GM18519 (cell line): ENCODE data around the gene FBXW11.
"Not testable (repeated sequence)": the region's sequence is repeated elsewhere in the genome, so short reads cannot be mapped to it uniquely, and the experiment has no call there.

ENCODE experiments used
- ATAC-seq: cut with Tn5 transposase; IDR thresholded peaks from one replicate; pipeline ENCODE4 v1.9.1; 2021; ENCODE audit warnings: mild to moderate bottlenecking, moderate library complexity; ENCODE audit not compliant: unreplicated experiment, low FRiP score

The FBXW11 gene

GRCh38 chr5:171986772-171987171, 19.7 kb downstream of the FBXW11 start:
- ATAC-seq: no peak

GRCh38 chr5:171984748-171985419, 21.6 kb downstream of the FBXW11 start:
- peak; percentile 50 for ATAC-seq

DNA sequence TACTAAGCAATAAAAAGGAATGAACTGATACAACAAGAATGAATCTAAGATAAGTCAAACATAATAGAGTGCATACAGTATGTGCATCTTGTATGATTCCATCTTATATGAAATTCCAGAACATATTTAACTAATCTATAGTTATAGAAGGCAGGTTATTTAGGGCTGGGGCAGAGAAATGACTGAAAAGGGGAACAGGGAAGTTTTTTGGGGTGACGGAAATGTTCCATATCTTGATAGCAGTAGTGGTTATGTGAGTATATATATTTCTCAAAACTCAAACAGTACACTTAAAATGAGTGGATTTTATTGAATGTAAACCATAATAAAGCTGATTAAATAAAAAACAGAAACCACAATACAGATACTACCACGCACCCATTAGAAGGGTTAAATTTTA, 24.6 kb downstream of the FBXW11 start:
- no peak for ATAC-seq

DNA sequence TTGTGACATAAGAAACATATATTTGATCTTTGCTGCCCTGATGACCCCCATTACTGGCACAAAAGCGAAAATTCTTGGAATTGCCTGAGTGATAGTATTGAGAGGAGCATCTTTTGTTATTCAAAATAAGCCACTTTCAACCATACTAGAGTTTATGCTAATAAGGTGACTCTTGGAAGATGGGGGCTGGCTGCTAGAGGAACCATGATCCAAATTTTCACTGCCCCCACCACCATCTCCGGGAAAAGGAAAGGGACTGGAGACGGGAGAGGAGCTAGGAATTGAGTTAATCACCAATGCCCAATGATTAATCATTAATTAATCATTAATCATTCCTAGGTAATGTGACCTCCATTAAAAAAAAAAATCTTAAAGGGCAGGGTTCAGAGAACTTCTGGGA, 25.6 kb downstream of the FBXW11 start:
- ATAC-seq: no peak

- no peak for ATAC-seq
These were observed 26.8 kb downstream of the FBXW11 start for GRCh38 chr5:171979606-171980005.

- peak; percentile 62 for ATAC-seq
These were observed 27.9 kb downstream of the FBXW11 start for GRCh38 chr5:171978519-171978918.

DNA sequence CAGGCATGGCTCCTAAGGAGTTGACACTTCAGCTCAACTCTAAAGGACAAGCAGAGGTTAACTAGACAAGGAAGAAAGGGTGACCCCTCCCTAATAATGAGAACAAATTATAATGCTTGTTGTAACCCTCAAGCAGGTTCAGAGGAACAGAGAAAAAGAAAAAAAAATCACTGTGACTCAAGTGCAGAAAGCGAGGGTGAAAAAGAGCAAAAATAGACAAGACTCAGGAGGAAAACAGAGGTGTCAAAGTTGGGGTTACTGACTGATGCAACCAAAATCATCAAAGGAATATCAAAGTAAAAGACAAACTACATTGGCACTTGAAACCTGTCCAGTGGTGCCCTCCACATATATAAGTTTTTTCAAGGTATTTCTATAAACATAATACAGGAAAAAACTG, 28.4 kb downstream of the FBXW11 start:
- no peak for ATAC-seq

DNA sequence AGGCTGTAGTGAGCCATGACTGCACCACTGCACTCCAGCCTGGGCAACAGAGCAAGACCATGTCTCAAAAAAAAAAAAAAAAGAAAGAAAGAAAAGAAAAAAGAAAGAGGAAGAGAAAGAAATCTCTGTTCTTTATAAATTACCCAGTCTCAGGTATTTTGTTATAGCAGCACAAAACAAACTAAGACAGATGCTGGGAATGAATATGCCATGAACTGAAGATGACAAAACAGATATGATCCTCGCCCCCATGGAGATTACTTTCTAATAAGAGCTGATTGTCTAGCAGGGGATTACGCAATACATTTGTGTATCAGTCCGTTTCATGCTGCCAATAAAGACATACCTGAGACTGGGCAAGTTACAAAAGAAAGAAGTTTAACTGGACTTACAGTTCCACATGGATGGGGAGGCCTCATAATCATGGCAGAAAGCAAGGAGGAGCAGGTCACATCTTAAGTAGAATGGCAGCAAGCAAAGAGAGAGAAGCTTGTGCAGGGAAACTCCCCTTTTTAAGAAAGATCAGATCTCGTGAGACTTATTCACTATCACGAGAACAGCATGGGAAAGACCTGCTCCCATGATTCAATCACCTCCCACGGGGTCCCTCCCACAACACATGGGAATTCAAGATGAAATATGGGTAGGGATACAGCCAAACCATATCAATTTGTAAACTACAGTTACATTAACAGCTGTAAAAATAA, 29.0 kb downstream of the FBXW11 start:
- ATAC-seq: not testable (repeated sequence)

- ATAC-seq: no peak
These were observed 30.4 kb downstream of the FBXW11 start for GRCh38 chr5:171975877-171976667.

GRCh38 chr5:171975262-171975876, 31.1 kb downstream of the FBXW11 start:
- no peak for ATAC-seq

- no peak for ATAC-seq
These were observed 35.6 kb downstream of the FBXW11 start for GRCh38 chr5:171970826-171971225.

GRCh38 chr5:171969288-171969880, 37.1 kb downstream of the FBXW11 start:
- ATAC-seq: no peak

- no peak for ATAC-seq
These were observed 37.9 kb downstream of the FBXW11 start for GRCh38 chr5:171968531-171968930.

GRCh38 chr5:171966964-171967363, 39.5 kb downstream of the FBXW11 start:
- no peak for ATAC-seq

- ATAC-seq: no peak
These were observed 40.2 kb downstream of the FBXW11 start for GRCh38 chr5:171966270-171966669.

DNA sequence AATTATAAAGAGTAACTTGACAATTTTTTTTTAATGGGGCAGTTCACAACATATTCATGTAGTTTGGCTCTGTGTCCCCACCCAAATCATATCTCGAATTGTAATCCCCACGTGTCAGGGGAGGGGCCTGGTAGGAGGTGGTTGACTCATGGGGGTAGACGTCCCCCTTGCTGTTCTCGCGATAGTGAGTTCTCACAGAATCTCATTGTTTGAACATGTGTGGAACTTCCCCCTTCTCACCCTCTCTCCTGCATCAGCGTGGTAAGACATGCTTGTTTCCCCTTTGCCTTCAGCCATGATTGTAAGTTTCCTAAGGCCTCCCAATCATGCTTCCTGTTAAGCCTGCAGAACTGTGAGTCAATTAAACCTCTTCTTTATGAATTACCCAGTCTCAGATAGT, 40.7 kb downstream of the FBXW11 start:
- ATAC-seq: no peak

GRCh38 chr5:171963416-171963815, 43.0 kb downstream of the FBXW11 start:
- no peak for ATAC-seq

DNA sequence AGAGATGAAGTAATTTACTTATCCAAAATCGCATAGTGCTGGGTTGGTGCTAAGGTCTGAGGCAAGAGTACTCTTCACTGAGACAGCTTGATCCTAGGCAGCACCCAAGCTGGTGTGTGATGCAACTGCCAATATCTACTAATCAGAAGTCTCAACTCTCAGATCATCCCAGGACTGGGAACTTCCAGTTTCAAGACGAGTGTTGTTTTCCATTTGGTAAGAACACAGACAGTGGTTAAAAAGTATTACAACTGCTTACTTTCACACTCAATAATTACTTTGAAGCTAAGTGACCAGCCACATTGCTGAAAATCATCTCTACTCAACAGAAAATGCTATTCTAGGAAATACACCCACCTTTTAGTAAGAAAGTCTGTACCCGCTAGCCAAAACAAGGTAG, 45.3 kb downstream of the FBXW11 start:
- peak; percentile 65 for ATAC-seq

DNA sequence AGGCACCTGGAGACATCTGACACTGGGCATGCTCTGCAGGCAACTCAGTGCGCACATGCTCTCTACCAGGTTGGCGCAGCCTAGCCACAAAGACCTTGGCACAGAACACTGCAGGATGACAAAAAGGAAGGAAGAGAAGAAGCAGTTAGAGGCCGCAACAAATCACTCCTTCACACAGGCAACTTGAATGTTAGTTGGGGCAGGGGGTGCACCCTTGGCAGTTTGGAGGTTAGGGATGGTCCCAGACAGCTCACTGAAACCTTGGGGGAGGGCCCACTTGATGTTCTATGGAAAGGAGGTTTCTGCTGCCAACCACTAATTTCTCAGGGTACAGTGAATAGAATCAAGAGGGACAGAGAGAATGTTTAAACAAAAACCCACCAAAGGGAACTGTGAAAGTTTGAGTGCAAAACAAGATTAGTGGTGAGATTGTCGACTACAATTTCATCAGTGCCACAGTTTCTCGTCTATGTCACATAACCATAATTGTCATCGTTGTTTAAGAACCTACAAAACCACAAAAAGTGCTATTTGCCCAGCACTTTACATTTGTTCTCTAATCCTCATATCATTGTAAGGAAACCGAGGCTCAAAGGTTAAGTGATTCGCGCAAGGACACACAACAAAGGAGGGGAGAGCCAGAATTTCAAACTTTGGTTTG, 48.7 kb downstream of the FBXW11 start:
- ATAC-seq: no peak

GRCh38 chr5:171956887-171957495, 49.4 kb downstream of the FBXW11 start:
- no peak for ATAC-seq
